Measurements from ENCODE around the gene ABTB2. TPM values are rescaled to one million over a fixed set of nuclear protein-coding genes. Genes with fewer than 3 reads are reported as not detected.

The ABTB2 gene
- total and polyA plus RNA-seq, 10 of the 15 experiments (the other 5 are each of a cell fraction or from before 2014, with no cell fraction given), result 0.13 to 2.1 (median 0.72) TPM

GRCh38 chr11:34234086-34234740 lies 123.6 kb downstream of the ABTB2 start (continued):
- peak; percentile 91 for TF ChIP-seq RELB (IDR thresholded peaks at IDR 0.05; ENCODE audit: low read depth)
- TF ChIP-seq SRF (IDR thresholded peaks at IDR 0.05; ENCODE audit: low read depth in 2 of 2, low read length in 2 of 2), result peak in 1 of 2 experiments; percentile 60; a peak in 1 of 4 replicates
- peak; percentile 91; the same call in 1 of the 2 replicates for TF ChIP-seq NFIC (IDR thresholded peaks at IDR 0.05; ENCODE audit: low read depth, low read length)
- peak; percentile 72; the same call in 1 of the 2 replicates for TF ChIP-seq NBN (IDR thresholded peaks at IDR 0.05)
- TF ChIP-seq MEF2B (IDR thresholded peaks at IDR 0.05; ENCODE audit: partially characterized antibody, poor library complexity, severe bottlenecking), result peak; percentile 82
- TF ChIP-seq, protein P1, sequence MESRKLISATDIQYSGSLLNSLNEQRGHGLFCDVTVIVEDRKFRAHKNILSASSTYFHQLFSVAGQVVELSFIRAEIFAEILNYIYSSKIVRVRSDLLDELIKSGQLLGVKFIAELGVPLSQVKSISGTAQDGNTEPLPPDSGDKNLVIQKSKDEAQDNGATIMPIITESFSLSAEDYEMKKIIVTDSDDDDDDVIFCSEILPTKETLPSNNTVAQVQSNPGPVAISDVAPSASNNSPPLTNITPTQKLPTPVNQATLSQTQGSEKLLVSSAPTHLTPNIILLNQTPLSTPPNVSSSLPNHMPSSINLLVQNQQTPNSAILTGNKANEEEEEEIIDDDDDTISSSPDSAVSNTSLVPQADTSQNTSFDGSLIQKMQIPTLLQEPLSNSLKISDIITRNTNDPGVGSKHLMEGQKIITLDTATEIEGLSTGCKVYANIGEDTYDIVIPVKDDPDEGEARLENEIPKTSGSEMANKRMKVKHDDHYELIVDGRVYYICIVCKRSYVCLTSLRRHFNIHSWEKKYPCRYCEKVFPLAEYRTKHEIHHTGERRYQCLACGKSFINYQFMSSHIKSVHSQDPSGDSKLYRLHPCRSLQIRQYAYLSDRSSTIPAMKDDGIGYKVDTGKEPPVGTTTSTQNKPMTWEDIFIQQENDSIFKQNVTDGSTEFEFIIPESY (IDR thresholded peaks at IDR 0.05), result no peak
- TF ChIP-seq ZNF622 (IDR thresholded peaks at IDR 0.05), result no peak
- TF ChIP-seq POLR2AphosphoS5 (IDR thresholded peaks at IDR 0.05; ENCODE audit: low read length), result no peak
- no peak for TF ChIP-seq ZBTB4 (CRISPR knock-in tag; IDR thresholded peaks at IDR 0.05)
- peak; percentile 64 for TF ChIP-seq CBFB (IDR thresholded peaks at IDR 0.05; ENCODE audit: low read depth)
- TF ChIP-seq ATF2 (IDR thresholded peaks at IDR 0.05; ENCODE audit: low read length), result peak; percentile 93
- peak; percentile 41; the same call in 1 of the 2 replicates for TF ChIP-seq YY1 (IDR thresholded peaks at IDR 0.05; ENCODE audit: low read depth, low read length)
- peak; percentile 55 for TF ChIP-seq BCL11A (IDR thresholded peaks at IDR 0.05; ENCODE audit: low read depth, low read length)
- peak; percentile 49; the same call in 1 of the 2 replicates for TF ChIP-seq MXI1 (IDR thresholded peaks at IDR 0.05; ENCODE audit: low read depth, low read length)
- peak in 1 of 2 experiments; percentile 41; a peak in 1 of 4 replicates for TF ChIP-seq BHLHE40 (IDR thresholded peaks at IDR 0.05; ENCODE audit: borderline replicate concordance in 1 of 2, low read depth in 2 of 2, low read length in 1 of 2)
- TF ChIP-seq PAX5 (IDR thresholded peaks at IDR 0.05; ENCODE audit: borderline replicate concordance, low read depth, low read length), result peak; percentile 63; the same call in 1 of the 2 replicates
- TF ChIP-seq, protein P2, sequence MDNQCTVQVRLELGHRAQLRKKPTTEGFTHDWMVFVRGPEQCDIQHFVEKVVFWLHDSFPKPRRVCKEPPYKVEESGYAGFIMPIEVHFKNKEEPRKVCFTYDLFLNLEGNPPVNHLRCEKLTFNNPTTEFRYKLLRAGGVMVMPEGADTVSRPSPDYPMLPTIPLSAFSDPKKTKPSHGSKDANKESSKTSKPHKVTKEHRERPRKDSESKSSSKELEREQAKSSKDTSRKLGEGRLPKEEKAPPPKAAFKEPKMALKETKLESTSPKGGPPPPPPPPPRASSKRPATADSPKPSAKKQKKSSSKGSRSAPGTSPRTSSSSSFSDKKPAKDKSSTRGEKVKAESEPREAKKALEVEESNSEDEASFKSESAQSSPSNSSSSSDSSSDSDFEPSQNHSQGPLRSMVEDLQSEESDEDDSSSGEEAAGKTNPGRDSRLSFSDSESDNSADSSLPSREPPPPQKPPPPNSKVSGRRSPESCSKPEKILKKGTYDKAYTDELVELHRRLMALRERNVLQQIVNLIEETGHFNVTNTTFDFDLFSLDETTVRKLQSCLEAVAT (IDR thresholded peaks at IDR 0.05), result no peak
- no peak for TF ChIP-seq SMC3 (IDR thresholded peaks at IDR 0.05; ENCODE audit: borderline replicate concordance, low read length)
- TF ChIP-seq NR2C1 (IDR thresholded peaks at IDR 0.05), result peak; percentile 32; the same call in 1 of the 2 replicates
